ENCODE measurements around the gene PRKCB.

DNA sequence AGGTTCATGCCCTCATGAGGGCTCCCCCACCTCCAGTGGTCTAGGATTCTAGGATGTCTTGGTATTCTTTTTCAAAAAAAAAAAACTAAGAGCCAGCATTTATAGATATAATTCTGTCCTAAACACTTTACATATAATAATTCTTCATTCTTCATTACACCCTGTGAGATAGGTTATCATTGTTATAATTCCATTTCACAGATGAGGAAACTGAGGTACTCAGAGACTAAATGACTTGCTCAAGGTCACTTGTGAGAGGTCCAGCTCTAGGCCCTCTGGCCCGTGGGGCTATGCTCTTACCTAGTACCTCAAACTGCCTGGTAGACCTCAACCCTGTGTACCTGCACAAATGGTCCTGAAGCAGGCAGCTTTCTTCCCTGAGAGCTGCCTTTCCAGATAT, 172.2 kb downstream of the PRKCB start:
- TF ChIP-seq, protein P1, sequence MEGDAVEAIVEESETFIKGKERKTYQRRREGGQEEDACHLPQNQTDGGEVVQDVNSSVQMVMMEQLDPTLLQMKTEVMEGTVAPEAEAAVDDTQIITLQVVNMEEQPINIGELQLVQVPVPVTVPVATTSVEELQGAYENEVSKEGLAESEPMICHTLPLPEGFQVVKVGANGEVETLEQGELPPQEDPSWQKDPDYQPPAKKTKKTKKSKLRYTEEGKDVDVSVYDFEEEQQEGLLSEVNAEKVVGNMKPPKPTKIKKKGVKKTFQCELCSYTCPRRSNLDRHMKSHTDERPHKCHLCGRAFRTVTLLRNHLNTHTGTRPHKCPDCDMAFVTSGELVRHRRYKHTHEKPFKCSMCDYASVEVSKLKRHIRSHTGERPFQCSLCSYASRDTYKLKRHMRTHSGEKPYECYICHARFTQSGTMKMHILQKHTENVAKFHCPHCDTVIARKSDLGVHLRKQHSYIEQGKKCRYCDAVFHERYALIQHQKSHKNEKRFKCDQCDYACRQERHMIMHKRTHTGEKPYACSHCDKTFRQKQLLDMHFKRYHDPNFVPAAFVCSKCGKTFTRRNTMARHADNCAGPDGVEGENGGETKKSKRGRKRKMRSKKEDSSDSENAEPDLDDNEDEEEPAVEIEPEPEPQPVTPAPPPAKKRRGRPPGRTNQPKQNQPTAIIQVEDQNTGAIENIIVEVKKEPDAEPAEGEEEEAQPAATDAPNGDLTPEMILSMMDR (IDR thresholded peaks at IDR 0.05) = no peak
- TF ChIP-seq POLR2A (IDR thresholded peaks at IDR 0.05) = no peak

All from ovary (tissue), 3 donors.